NB4 (cell line): Measurements from ENCODE around the gene COL16A1.

Experiments used
- CTCF ChIP-seq: IDR thresholded peaks from one replicate; pipeline ENCODE4 v1.5.1; 2012; ENCODE audit warnings: low read depth, low read length
- MAX ChIP-seq: IDR thresholded peaks from 2 replicates; pipeline ENCODE4 v1.6.1; 2011; ENCODE audit warnings: low read depth, low read length
- MYC ChIP-seq: IDR thresholded peaks from 2 replicates; pipeline ENCODE4 v1.6.1; 2011; ENCODE audit warnings: low read depth, low read length
- POLR2A ChIP-seq: IDR thresholded peaks from 2 replicates; pipeline ENCODE4 v1.6.1; 2011; ENCODE audit warnings: mild to moderate bottlenecking; ENCODE audit not compliant: insufficient read length; ENCODE audit errors: extremely low read depth

DNA sequence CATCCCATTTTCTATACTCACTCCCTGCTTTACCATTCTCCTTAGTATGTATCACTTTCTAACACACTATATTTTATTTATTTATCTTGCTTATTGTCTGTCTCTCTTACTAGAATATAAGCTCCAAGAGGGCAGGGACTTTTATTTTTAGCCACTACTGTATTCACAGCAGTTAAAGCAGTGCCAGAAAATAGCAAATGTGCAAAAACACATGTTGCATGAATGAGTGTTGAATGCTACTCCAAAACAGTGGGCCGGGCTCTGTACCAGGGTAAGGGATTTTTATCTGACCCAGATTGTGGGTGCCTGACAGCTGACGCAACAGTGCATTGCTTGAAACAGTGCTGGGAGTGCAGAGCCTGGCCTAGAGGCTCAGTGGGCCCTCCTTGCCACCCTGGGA lies 24.7 kb downstream of the COL16A1 start:
- no peak for TF ChIP-seq CTCF
- no peak for TF ChIP-seq MAX
- no peak for TF ChIP-seq POLR2A
- no peak for TF ChIP-seq MYC
